Adrenal gland (tissue), 12 donors: ENCODE data around the gene VWA3A. TPM values are rescaled to one million over a fixed set of nuclear protein-coding genes. Genes with fewer than 3 reads are reported as not detected.

ENCODE experiments used
- DNase-seq, 7 donors: peaks; one replicate each; pipeline ENCODE4 v3.0.0-alpha.2; 2019 to 2020
- H3K27ac ChIP-seq, 5 donors: fragments of 200-600 bp; sonication (generic) in 4 of 5; 1 replicate in 3 of 5; 2 replicates in 2 of 5; pipeline versions ENCODE4 v1.5.1 to v1.8.0; 2016 to 2020; ENCODE audit warnings: mild to moderate bottlenecking in 1 of 5
- H3K27me3 ChIP-seq: fragments of 200-600 bp; 2 replicates; pipeline ENCODE4 v1.8.0; 2021
- H3K36me3 ChIP-seq, 2 donors: fragments of 200-600 bp; replicated peaks in 1 of 2; 1 replicate in 1 of 2; 2 replicates in 1 of 2; pipeline versions ENCODE4 v1.5.1 to v1.8.0; 2018 to 2022
- H3K4me1 ChIP-seq, 2 donors: fragments of 200-600 bp; replicated peaks in 1 of 2; 1 replicate in 1 of 2; 2 replicates in 1 of 2; pipeline versions ENCODE4 v1.5.1 to v1.8.0; 2018 to 2021
- H3K4me3 ChIP-seq, 4 donors: fragments of 200-600 bp; sonication (generic) in 3 of 4; one replicate each; pipeline ENCODE4 v1.5.1; 2016 to 2018
- H3K9me3 ChIP-seq, 3 donors: fragments of 200-600 bp; sonication (generic) in 1 of 3; replicated peaks in 1 of 3; 1 replicate in 2 of 3; 2 replicates in 1 of 3; pipeline versions ENCODE4 v1.5.1 to v1.8.0; 2016 to 2021
- POLR2A ChIP-seq, 2 donors: fragments of 450-650 bp; IDR thresholded peaks; one replicate each; pipeline ENCODE4 v1.6.1; 2017; ENCODE audit warnings: antibody characterized with exemption in 2 of 2, mild to moderate bottlenecking in 2 of 2, moderate library complexity in 1 of 2
- WGBS, 4 donors: extraction: QIAGEN DNeasy Blood & Tissue Kit in 2 of 4; methylation state at CpG; one replicate each; pipeline versions ENCODE4 v1.1.5 to v1.1.7; 2013 to 2017; 5-methylcytosine and 5-hydroxymethylcytosine counted together
- intact Hi-C, 2 donors: fragments of 100-400 bp; cut with DNase I; formaldehyde crosslinking; loops; one replicate each; pipeline versions ENCODE4 v1.14.1 to v1.15.0; 2022 to 2023
- polyA plus RNA-seq, 3 donors: library from polyadenylated mRNA; stranded (reverse); fragments of 200-250 nt in 2 of 3; fragments of 350-450 nt in 1 of 3; fragmentation: Illumina TruSeq in 1 of 3; extraction: RNeasy Lipid Tissue Mini Kit (QIAGEN cat#74804) in 1 of 3; gene quantifications; one replicate each; pipeline ENCODE4 v1.2.3, GENCODE V29; 2013 to 2014
- total RNA-seq, 9 donors: library from RNA; depleted of rRNA in 4 of 9; stranded (reverse); fragments of >200 nt in 4 of 9; fragments of 120-200 nt in 1 of 9; fragmentation: NEBNext Ultra II Directional in 1 of 9; extraction: Animal tissue kit (Norgen Biotek cat#: 25700) in 1 of 9; gene quantifications; one replicate each; pipeline versions ENCODE4 v1.1.0 to v1.2.4, GENCODE V29; 2013 to 2023
- TF ChIP-seq, protein P1 (sequence below), 6 experiments: fragments of 450-650 bp in 4 of 6; fragments of 200-600 bp in 2 of 6; sonication (generic) in 1 of 6; IDR thresholded peaks; 1 replicate in 5 of 6; 2 replicates in 1 of 6; pipeline versions ENCODE4 v1.5.1 to v1.8.0; 2016 to 2021; ENCODE audit warnings: antibody characterized with exemption in 6 of 6, mild to moderate bottlenecking in 2 of 6, moderate library complexity in 1 of 6
- donor health status: healthy with polysubstance abuse.
- donor health status: Bipolar disorder and iron deficiency.
- donor health status: DM: yes; HTN: yes; CAD: no.
- donor health status: DM: no; HTN: no; CAD: no.
- donor health status: DM: no; HTN: no; CAD: no.
- donor health status: DM: yes; HTN: yes; CAD: no.

The VWA3A gene
- total and polyA plus RNA-seq, 12 donors, result 0.17 to 0.72 (median 0.29) TPM; not detected in 6

- intact Hi-C loops, result no loop called here
- peaks cover 0 to 6% of the 10 kb centered on the region in 2 donors for H3K4me1 ChIP-seq
- no peak overlapping the region for H3K27ac ChIP-seq
- WGBS, 4 donors, result 97 to 100% (median 100%) methylated on average over 1 of the region's 1 CpG
- no peak overlapping the region for H3K4me3 ChIP-seq
- no peak for DNase-seq
- H3K36me3 ChIP-seq, result no peaks in the 10 kb centered on the region
- TF ChIP-seq, protein P1, sequence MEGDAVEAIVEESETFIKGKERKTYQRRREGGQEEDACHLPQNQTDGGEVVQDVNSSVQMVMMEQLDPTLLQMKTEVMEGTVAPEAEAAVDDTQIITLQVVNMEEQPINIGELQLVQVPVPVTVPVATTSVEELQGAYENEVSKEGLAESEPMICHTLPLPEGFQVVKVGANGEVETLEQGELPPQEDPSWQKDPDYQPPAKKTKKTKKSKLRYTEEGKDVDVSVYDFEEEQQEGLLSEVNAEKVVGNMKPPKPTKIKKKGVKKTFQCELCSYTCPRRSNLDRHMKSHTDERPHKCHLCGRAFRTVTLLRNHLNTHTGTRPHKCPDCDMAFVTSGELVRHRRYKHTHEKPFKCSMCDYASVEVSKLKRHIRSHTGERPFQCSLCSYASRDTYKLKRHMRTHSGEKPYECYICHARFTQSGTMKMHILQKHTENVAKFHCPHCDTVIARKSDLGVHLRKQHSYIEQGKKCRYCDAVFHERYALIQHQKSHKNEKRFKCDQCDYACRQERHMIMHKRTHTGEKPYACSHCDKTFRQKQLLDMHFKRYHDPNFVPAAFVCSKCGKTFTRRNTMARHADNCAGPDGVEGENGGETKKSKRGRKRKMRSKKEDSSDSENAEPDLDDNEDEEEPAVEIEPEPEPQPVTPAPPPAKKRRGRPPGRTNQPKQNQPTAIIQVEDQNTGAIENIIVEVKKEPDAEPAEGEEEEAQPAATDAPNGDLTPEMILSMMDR (IDR thresholded peaks at IDR 0.05), result no peak
- TF ChIP-seq POLR2A (IDR thresholded peaks at IDR 0.05), result no peak
- H3K9me3 ChIP-seq, result no peaks in the 10 kb centered on the region
- H3K27me3 ChIP-seq, result no peaks in the 10 kb centered on the region
These were observed 3.7 kb upstream of the VWA3A start for GRCh38 chr16:22088642-22089041.

- TF ChIP-seq, protein P1 (IDR thresholded peaks at IDR 0.05), result no peak
- TF ChIP-seq POLR2A (IDR thresholded peaks at IDR 0.05), result no peak
- H3K4me3 ChIP-seq, result no peak overlapping the region
- no peaks in the 10 kb centered on the region for H3K27me3 ChIP-seq
- no peaks in the 10 kb centered on the region for H3K9me3 ChIP-seq
- intact Hi-C loops, result loop anchor here in 1 of 2 donors (10.0 kb wide), 1 partner anchor 95 kb away; no protein-coding TSS in a partner anchor
- no peak overlapping the region for H3K27ac ChIP-seq
- DNase-seq, result no peak
- WGBS, 4 donors, result 87 to 92% (median 90%) methylated on average over 4 of the region's 4 CpGs
- no peaks in the 10 kb centered on the region for H3K4me1 ChIP-seq
- no peaks in the 10 kb centered on the region for H3K36me3 ChIP-seq
These were observed 2.4 kb upstream of the VWA3A start for GRCh38 chr16:22089910-22090309.

GRCh38 chr16:22091721-22092120 is 620 bp upstream of the VWA3A start:
- H3K27me3 ChIP-seq, result no peaks in the 10 kb centered on the region
- 85 to 96% (median 90%) methylated on average over 3 of the region's 3 CpGs for WGBS, 4 donors
- H3K9me3 ChIP-seq, result no peaks in the 10 kb centered on the region
- H3K4me3 ChIP-seq, result no peak overlapping the region
- TF ChIP-seq, protein P1 (IDR thresholded peaks at IDR 0.05), result no peak
- TF ChIP-seq POLR2A (IDR thresholded peaks at IDR 0.05), result no peak
- H3K27ac ChIP-seq, result no peak overlapping the region
- no peaks in the 10 kb centered on the region for H3K4me1 ChIP-seq
- DNase-seq, result no peak
- no peaks in the 10 kb centered on the region for H3K36me3 ChIP-seq
- intact Hi-C loops, result loop anchor here in 1 of 2 donors (10.0 kb wide), 1 partner anchor 97 kb away; no protein-coding TSS in a partner anchor

DNA sequence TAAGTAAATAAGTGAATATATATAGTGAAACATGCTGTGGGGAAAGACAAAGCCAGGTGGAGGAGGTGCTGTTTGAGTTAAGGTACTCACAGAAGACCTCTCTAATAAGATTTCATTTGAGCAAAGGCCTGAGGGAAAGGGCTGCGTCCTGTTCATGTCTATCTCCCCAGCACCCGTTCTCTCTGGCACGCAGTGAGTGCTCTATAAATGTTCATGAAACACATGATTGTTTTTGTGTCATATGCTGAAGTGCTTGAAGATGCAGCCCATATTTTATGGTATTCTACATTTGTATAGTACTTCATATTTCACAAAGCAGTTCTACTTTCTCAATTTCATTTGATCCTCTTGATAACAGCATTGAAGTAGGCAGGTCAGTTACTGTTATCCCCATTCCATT is 990 bp downstream of the VWA3A start:
- Histone ChIP-seq H3K9me3 (no peaks in the 10 kb centered on the region), H3K4me1 (no peaks in the 10 kb centered on the region), H3K36me3 (no peaks in the 10 kb centered on the region), H3K4me3 (no peak overlapping the region), H3K27ac (no peak overlapping the region), H3K27me3 (no peaks in the 10 kb centered on the region)
- 80 to 86% (median 84%) methylated on average over 3 of the region's 3 CpGs for WGBS, 4 donors
- DNase-seq, result no peak
- intact Hi-C loops, result loop anchor here in 1 of 2 donors (10.0 kb wide), 1 partner anchor 99 kb away; no protein-coding TSS in a partner anchor
- TF ChIP-seq POLR2A (IDR thresholded peaks at IDR 0.05), result no peak

GRCh38 chr16:22093996-22094395 is 1.7 kb downstream of the VWA3A start:
- H3K27ac ChIP-seq, result no peak overlapping the region
- H3K36me3 ChIP-seq, result no peaks in the 10 kb centered on the region
- WGBS, 4 donors, result 71 to 81% (median 75%) methylated on average over 3 of the region's 3 CpGs
- intact Hi-C loops, result loop anchor here in 1 of 2 donors (10.0 kb wide), 1 partner anchor 99 kb away; no protein-coding TSS in a partner anchor
- no peak for TF ChIP-seq POLR2A (IDR thresholded peaks at IDR 0.05)
- TF ChIP-seq, protein P1 (IDR thresholded peaks at IDR 0.05), result no peak
- DNase-seq, result no peak
- H3K4me3 ChIP-seq, result no peak overlapping the region
- no peaks in the 10 kb centered on the region for H3K9me3 ChIP-seq
- no peaks in the 10 kb centered on the region for H3K4me1 ChIP-seq
- no peaks in the 10 kb centered on the region for H3K27me3 ChIP-seq
